ENCODE data around the gene CDC42EP4. TPM values are rescaled to one million over a fixed set of nuclear protein-coding genes. Genes with fewer than 3 reads are reported as not detected.

The CDC42EP4 gene
- total RNA-seq, 2 experiments from 2014 or later = not detected

GRCh38 chr17:73324160-73324475, 12.3 kb upstream of the CDC42EP4 start:
- intact Hi-C loops (cut with micrococcal nuclease; ENCODE audit: unreplicated experiment) = no loop called here
- TF ChIP-seq CTCF (conservative IDR thresholded peaks at IDR 0.05; ENCODE audit: low read length) (no peak), EZH2phosphoT487 (IDR thresholded peaks at IDR 0.05; ENCODE audit: borderline replicate concordance, low read depth, low read length) (no peak)
- Histone ChIP-seq H3K4me3 (ENCODE audit: low read depth, low read length, poor library complexity, severe bottlenecking) (no peak overlapping the region), H3K4me2 (ENCODE audit: low read length) (no peak overlapping the region), H3K27ac (ENCODE audit: low read depth, low read length, poor library complexity, severe bottlenecking) (no peak overlapping the region), H2AFZ (ENCODE audit: low read length) (no peak overlapping the region), H3K36me3 (ENCODE audit: insufficient read depth, low read length) (no peaks in the 10 kb centered on the region), H4K20me1 (ENCODE audit: insufficient read depth, low read length) (no peaks in the 10 kb centered on the region), H3K9me2 (ENCODE audit: insufficient read depth, low read length) (no peaks in the 10 kb centered on the region), H3K9me3 (ENCODE audit: low read length) (no peaks in the 10 kb centered on the region), H3K79me2 (ENCODE audit: insufficient read depth, low read depth, low read length) (no peaks in the 10 kb centered on the region), H3K4me1 (ENCODE audit: insufficient read depth, low read length, poor library complexity, severe bottlenecking) (no peaks in the 10 kb centered on the region)
- DNase-seq (ENCODE audit: low spot score) = no peak
- CTCF ChIA-PET (ENCODE audit: unreplicated experiment) = no interaction called here
- POLR2A ChIA-PET = no interaction called here
- BruUV-seq (replicated peaks) = no TSS peak

- Histone ChIP-seq H3K4me1 (ENCODE audit: insufficient read depth, low read length, poor library complexity, severe bottlenecking) (no peaks in the 10 kb centered on the region), H3K9me2 (ENCODE audit: insufficient read depth, low read length) (no peaks in the 10 kb centered on the region), H3K9me3 (ENCODE audit: low read length) (no peaks in the 10 kb centered on the region), H3K4me3 (ENCODE audit: low read depth, low read length, poor library complexity, severe bottlenecking) (no peak overlapping the region), H2AFZ (ENCODE audit: low read length) (no peak overlapping the region), H3K27ac (ENCODE audit: low read depth, low read length, poor library complexity, severe bottlenecking) (no peak overlapping the region), H3K4me2 (ENCODE audit: low read length) (no peak overlapping the region), H3K79me2 (ENCODE audit: insufficient read depth, low read depth, low read length) (no peaks in the 10 kb centered on the region), H4K20me1 (ENCODE audit: insufficient read depth, low read length) (no peaks in the 10 kb centered on the region), H3K36me3 (ENCODE audit: insufficient read depth, low read length) (no peaks in the 10 kb centered on the region)
- ChIA-PET POLR2A (no interaction called here), CTCF (ENCODE audit: unreplicated experiment) (no interaction called here)
- DNase-seq (ENCODE audit: low spot score) = no peak
- BruUV-seq (replicated peaks) = no TSS peak
- intact Hi-C loops (cut with micrococcal nuclease; ENCODE audit: unreplicated experiment) = no loop called here
- TF ChIP-seq EZH2phosphoT487 (IDR thresholded peaks at IDR 0.05; ENCODE audit: borderline replicate concordance, low read depth, low read length) (no peak), CTCF (conservative IDR thresholded peaks at IDR 0.05; ENCODE audit: low read length) (no peak)
Observed at GRCh38 chr17:73323409-73324159, 11.8 kb upstream of the CDC42EP4 start.

GRCh38 chr17:73320601-73321264, 8.9 kb upstream of the CDC42EP4 start:
- Histone ChIP-seq H3K36me3 (ENCODE audit: insufficient read depth, low read length) (no peaks in the 10 kb centered on the region), H2AFZ (ENCODE audit: low read length) (no peak overlapping the region), H4K20me1 (ENCODE audit: insufficient read depth, low read length) (no peaks in the 10 kb centered on the region), H3K79me2 (ENCODE audit: insufficient read depth, low read depth, low read length) (no peaks in the 10 kb centered on the region), H3K27ac (ENCODE audit: low read depth, low read length, poor library complexity, severe bottlenecking) (no peak overlapping the region), H3K4me2 (ENCODE audit: low read length) (no peak overlapping the region), H3K9me2 (ENCODE audit: insufficient read depth, low read length) (no peaks in the 10 kb centered on the region), H3K4me3 (ENCODE audit: low read depth, low read length, poor library complexity, severe bottlenecking) (no peak overlapping the region), H3K9me3 (ENCODE audit: low read length) (no peaks in the 10 kb centered on the region), H3K4me1 (ENCODE audit: insufficient read depth, low read length, poor library complexity, severe bottlenecking) (no peaks in the 10 kb centered on the region)
- intact Hi-C loops (cut with micrococcal nuclease; ENCODE audit: unreplicated experiment) = no loop called here
- ChIA-PET POLR2A (interaction anchor here (0.6 kb wide), 2 partner anchors 16 to 1144 kb away, joined by 3 to 7 read pairs; no protein-coding TSS in a partner anchor), CTCF (ENCODE audit: unreplicated experiment) (no interaction called here)
- no TSS peak for BruUV-seq (replicated peaks)
- DNase-seq (ENCODE audit: low spot score) = no peak
- TF ChIP-seq EZH2phosphoT487 (IDR thresholded peaks at IDR 0.05; ENCODE audit: borderline replicate concordance, low read depth, low read length) (no peak), CTCF (conservative IDR thresholded peaks at IDR 0.05; ENCODE audit: low read length) (no peak)
